Cerebellar cortex (tissue), 1 donor: ENCODE results near the gene CERK.
"Not testable (repeated sequence)": the region's sequence is repeated elsewhere in the genome, so short reads cannot be mapped to it uniquely, and the experiment has no call there.

ENCODE experiments used
- DNase-seq: peaks from one replicate; pipeline ENCODE4 v3.0.0-alpha.2; 2015; ENCODE audit warnings: low spot score

CERK gene

GRCh38 chr22:46646531-46647215 lies 91.4 kb downstream of the CERK start:
- DNase-seq: no peak

GRCh38 chr22:46642840-46643480 lies 95.1 kb downstream of the CERK start:
- DNase-seq: not testable (repeated sequence)

GRCh38 chr22:46641811-46642266 lies 96.2 kb downstream of the CERK start:
- no peak for DNase-seq

- no peak for DNase-seq
Measured at GRCh38 chr22:46640293-46641055, 97.6 kb downstream of the CERK start.

GRCh38 chr22:46639843-46640242 lies 98.2 kb downstream of the CERK start:
- DNase-seq: no peak

- no peak for DNase-seq
Measured at GRCh38 chr22:46638601-46639431, 99.2 kb downstream of the CERK start.

GRCh38 chr22:46637711-46638600 lies 100.1 kb downstream of the CERK start:
- no peak for DNase-seq

- DNase-seq: no peak
Measured at GRCh38 chr22:46636221-46637002, 101.6 kb downstream of the CERK start.

- no peak for DNase-seq
Measured at GRCh38 chr22:46635756-46636155, 102.3 kb downstream of the CERK start.

GRCh38 chr22:46634973-46635685 lies 102.9 kb downstream of the CERK start:
- not testable (repeated sequence) for DNase-seq
